Ascending aorta (tissue), 2 donors: ENCODE data around the gene VNN1. TPM values are rescaled to one million over a fixed set of nuclear protein-coding genes. Genes with fewer than 3 reads are reported as not detected.
"Not testable (repeated sequence)": the region's sequence is repeated elsewhere in the genome, so short reads cannot be mapped to it uniquely, and the experiment has no call there.

Experiments used
- DNase-seq, 2 donors: peaks; one replicate each; pipeline ENCODE4 v3.0.0-alpha.2; 2019; ENCODE audit warnings: low spot score in 2 of 2
- H3K27ac ChIP-seq, 2 donors: fragments of 200-600 bp; sonication (generic); one replicate each; pipeline ENCODE4 v1.5.1; 2016 to 2017; ENCODE audit warnings: mild to moderate bottlenecking in 1 of 2
- H3K27me3 ChIP-seq: fragments of 200-600 bp; sonication (generic); one replicate; pipeline ENCODE4 v1.5.1; 2017
- H3K36me3 ChIP-seq, 2 donors: fragments of 200-600 bp; sonication (generic); one replicate each; pipeline ENCODE4 v1.5.1; 2016
- H3K4me1 ChIP-seq, 2 donors: fragments of 200-600 bp; sonication (generic); one replicate each; pipeline ENCODE4 v1.5.1; 2016 to 2017; ENCODE audit warnings: mild to moderate bottlenecking in 1 of 2
- H3K4me3 ChIP-seq, 2 donors: fragments of 200-600 bp; sonication (generic); one replicate each; pipeline ENCODE4 v1.5.1; 2016 to 2017; ENCODE audit warnings: mild to moderate bottlenecking in 1 of 2
- H3K9me3 ChIP-seq, 2 donors: fragments of 200-600 bp; sonication (generic); one replicate each; pipeline ENCODE4 v1.5.1; 2016
- intact Hi-C: fragments of 100-400 bp; cut with DNase I; formaldehyde crosslinking; loops from one replicate; pipeline ENCODE4 v1.15.1; 2023
- total RNA-seq: library from RNA; depleted of rRNA; stranded (reverse); fragments of >200 nt; gene quantifications from one replicate; pipeline ENCODE4 v1.1.0, GENCODE V29; 2016
- TF ChIP-seq, protein P1 (sequence below), 3 experiments: fragments of 200-600 bp in 2 of 3; fragments of 450-650 bp in 1 of 3; sonication (generic) in 2 of 3; IDR thresholded peaks; one replicate each; pipeline ENCODE4 v1.5.1; 2016 to 2019; ENCODE audit warnings: antibody characterized with exemption in 3 of 3, mild to moderate bottlenecking in 1 of 3, moderate library complexity in 1 of 3

VNN1 gene
- total RNA-seq, 1 donor from 2014 or later: not detected

GRCh38 chr6:132643547-132643946 lies 70.3 kb downstream of the VNN1 start:
- TF ChIP-seq, protein P1, sequence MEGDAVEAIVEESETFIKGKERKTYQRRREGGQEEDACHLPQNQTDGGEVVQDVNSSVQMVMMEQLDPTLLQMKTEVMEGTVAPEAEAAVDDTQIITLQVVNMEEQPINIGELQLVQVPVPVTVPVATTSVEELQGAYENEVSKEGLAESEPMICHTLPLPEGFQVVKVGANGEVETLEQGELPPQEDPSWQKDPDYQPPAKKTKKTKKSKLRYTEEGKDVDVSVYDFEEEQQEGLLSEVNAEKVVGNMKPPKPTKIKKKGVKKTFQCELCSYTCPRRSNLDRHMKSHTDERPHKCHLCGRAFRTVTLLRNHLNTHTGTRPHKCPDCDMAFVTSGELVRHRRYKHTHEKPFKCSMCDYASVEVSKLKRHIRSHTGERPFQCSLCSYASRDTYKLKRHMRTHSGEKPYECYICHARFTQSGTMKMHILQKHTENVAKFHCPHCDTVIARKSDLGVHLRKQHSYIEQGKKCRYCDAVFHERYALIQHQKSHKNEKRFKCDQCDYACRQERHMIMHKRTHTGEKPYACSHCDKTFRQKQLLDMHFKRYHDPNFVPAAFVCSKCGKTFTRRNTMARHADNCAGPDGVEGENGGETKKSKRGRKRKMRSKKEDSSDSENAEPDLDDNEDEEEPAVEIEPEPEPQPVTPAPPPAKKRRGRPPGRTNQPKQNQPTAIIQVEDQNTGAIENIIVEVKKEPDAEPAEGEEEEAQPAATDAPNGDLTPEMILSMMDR (IDR thresholded peaks at IDR 0.05): no peak
- intact Hi-C loops: no loop called here
- H3K36me3 ChIP-seq: no peaks in the 10 kb centered on the region
- DNase-seq: no peak
- no peaks in the 10 kb centered on the region for H3K4me1 ChIP-seq
- H3K27me3 ChIP-seq: no peaks in the 10 kb centered on the region
- H3K27ac ChIP-seq: no peak overlapping the region
- no peaks in the 10 kb centered on the region for H3K9me3 ChIP-seq
- H3K4me3 ChIP-seq: no peak overlapping the region

DNA sequence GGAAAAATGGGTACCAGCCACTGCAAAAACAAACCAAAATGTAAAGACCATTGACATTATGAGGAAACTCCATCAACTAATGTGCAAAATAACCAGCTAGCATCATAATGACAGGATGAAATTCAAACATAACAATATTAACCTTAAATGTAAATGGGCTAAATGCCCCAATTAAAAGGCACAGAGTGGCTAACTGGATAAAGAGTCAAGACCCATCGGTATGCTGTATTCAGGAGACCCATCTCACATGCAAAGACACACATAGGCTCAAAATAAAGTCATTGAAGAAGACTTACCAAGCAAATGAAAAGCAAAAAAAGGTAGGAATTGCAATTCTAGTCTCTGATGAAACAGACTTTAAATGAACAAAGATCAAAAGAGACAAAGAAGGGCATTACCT lies 76.7 kb downstream of the VNN1 start:
- intact Hi-C loops, H3K4me3 ChIP-seq, H3K4me1 ChIP-seq, DNase-seq, H3K36me3 ChIP-seq, H3K27ac ChIP-seq, H3K27me3 ChIP-seq, H3K9me3 ChIP-seq: not testable (repeated sequence)

DNA sequence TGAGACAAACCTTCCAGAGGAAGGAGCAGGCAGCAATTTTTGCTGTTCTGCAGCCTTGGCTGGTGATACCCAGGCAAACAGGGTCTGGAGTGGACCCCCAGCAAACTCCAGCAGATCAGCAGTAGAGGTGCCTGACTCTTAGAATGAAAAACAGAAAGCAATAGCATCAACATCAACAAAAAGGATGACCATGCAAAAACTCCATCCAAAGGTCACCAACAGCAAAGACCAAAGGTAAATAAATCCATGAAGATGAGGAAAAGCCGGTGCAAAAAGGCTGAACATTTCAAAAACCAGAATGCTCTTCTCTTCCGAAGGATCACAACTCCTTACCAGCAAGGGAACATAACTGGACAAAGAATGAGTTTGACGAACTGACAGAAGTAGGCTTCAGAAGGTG lies 77.9 kb downstream of the VNN1 start:
- H3K9me3 ChIP-seq, H3K27ac ChIP-seq, DNase-seq, H3K27me3 ChIP-seq, intact Hi-C loops, H3K4me1 ChIP-seq, H3K36me3 ChIP-seq, H3K4me3 ChIP-seq: not testable (repeated sequence)

DNA sequence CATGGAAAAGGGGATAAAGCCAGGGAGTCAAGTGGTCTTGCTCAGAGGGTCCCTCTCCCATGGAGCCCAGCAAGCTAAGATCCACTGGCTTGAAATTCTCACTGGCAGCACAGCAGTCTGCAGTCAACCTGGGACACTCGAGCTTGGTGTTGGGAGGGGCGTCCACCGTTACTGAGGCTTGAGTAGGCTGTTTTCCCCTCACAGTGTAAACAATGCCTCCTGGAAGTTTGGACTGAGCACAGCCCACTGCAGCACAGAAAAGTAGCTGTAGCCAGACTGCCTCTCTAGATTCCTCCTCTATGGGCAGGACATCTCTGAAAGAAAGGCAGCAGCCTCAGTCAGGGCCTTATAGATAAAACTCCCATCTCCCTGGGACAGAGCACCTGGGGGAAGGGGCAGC lies 78.6 kb downstream of the VNN1 start:
- H3K36me3 ChIP-seq, H3K27ac ChIP-seq, intact Hi-C loops, H3K4me1 ChIP-seq, H3K4me3 ChIP-seq, H3K27me3 ChIP-seq, H3K9me3 ChIP-seq, DNase-seq: not testable (repeated sequence)

DNA sequence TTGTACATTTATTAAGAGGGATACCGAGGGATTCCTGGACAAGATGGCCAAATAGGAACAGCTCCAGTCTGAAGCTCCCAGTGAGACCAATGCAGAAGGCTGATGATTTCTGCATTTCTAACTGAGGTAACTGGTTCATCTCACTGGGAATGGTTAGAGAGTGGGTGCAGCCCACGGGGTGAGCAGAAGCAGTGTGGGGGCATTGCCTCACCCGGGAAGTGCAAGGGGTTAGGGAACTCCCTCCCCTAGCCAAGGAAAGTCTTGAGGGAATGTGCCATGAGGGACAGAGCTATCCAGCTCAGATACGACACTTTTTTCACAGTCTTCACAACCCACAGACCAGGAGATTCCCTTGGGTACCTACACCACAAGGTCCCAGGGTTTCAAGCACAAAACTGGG lies 79.1 kb downstream of the VNN1 start:
- H3K27me3 ChIP-seq: no peaks in the 10 kb centered on the region
- intact Hi-C loops: no loop called here

GRCh38 chr6:132633362-132633761 lies 80.5 kb downstream of the VNN1 start:
- Histone ChIP-seq H3K4me3 (no peak overlapping the region), H3K36me3 (no peaks in the 10 kb centered on the region), H3K9me3 (peaks cover 0 to 3% of the 10 kb centered on the region in 2 donors), H3K27ac (no peak overlapping the region), H3K4me1 (no peaks in the 10 kb centered on the region), H3K27me3 (no peaks in the 10 kb centered on the region)
- DNase-seq: no peak
- TF ChIP-seq, protein P1 (IDR thresholded peaks at IDR 0.05): no peak
- intact Hi-C loops: no loop called here

More for the DNA sequence above, 79.1 kb downstream of the VNN1 start:
- TF ChIP-seq, protein P1 (IDR thresholded peaks at IDR 0.05): no peak
- peaks cover 0 to 3% of the 10 kb centered on the region in 2 donors for H3K9me3 ChIP-seq
- DNase-seq: no peak
- H3K4me1 ChIP-seq: no peaks in the 10 kb centered on the region
- no peak overlapping the region for H3K27ac ChIP-seq
- H3K36me3 ChIP-seq: no peaks in the 10 kb centered on the region
- no peak overlapping the region for H3K4me3 ChIP-seq

Other genes starting within 250 kb of the VNN1 start
- gene STX7, start 200.9 kb downstream of the VNN1 start, total RNA-seq: 18.3 TPM
- gene TAAR9, start 175.8 kb downstream of the VNN1 start, total RNA-seq: not detected
- gene TAAR8, start 161.4 kb downstream of the VNN1 start, total RNA-seq: not detected
- not detected for gene TAAR6, start 143.7 kb downstream of the VNN1 start, total RNA-seq
- gene TAAR5, start 124.3 kb downstream of the VNN1 start, total RNA-seq: not detected
- gene TAAR2, start 89.8 kb downstream of the VNN1 start, total RNA-seq: not detected
- not detected for gene TAAR1, start 54.9 kb downstream of the VNN1 start, total RNA-seq
- gene VNN2, start 43.8 kb upstream of the VNN1 start, total RNA-seq: 19.9 TPM
- 1.7 TPM for gene SLC18B1, start 84.6 kb upstream of the VNN1 start, total RNA-seq
- 466 TPM for gene RPS12, start 100.5 kb upstream of the VNN1 start, total RNA-seq